B cell (primary cell): Measurements from ENCODE around the gene OR2B2. TPM values are rescaled to one million over a fixed set of nuclear protein-coding genes. Genes with fewer than 3 reads are reported as not detected.

Experiments used
- ATAC-seq: fragments of 200-7000 bp; cut with Tn5 transposase; one replicate; pipeline ENCODE4 v1.10.0; 2021; ENCODE audit warnings: low read depth, mild to moderate bottlenecking, moderate number of reproducible peaks, moderate library complexity
- CTCF ChIA-PET: fragments of 350-600 bp; sonication (Branson Sonifier 250); formaldehyde crosslinking; loops from one replicate; lab custom pipeline; 2021; ENCODE audit warnings: antibody characterized with exemption, inconsistent platforms; lab: Charles Lee
- POLR2A ChIA-PET: fragments of 350-600 bp; sonication (Branson Sonifier 250); formaldehyde crosslinking; loops from one replicate; lab custom pipeline; 2021; ENCODE audit warnings: antibody characterized with exemption; lab: Charles Lee
- DNase-seq: peaks from one replicate; pipeline ENCODE4 v3.0.0; 2013
- H2AFZ ChIP-seq: 2 replicates; pipeline ENCODE4 v1.6.1; 2012; ENCODE audit warnings: mild to moderate bottlenecking, low read depth, low read length; ENCODE audit not compliant: insufficient read depth, poor library complexity, severe bottlenecking
- H3K27ac ChIP-seq, 2 donors: 1 replicate in 1 of 2; 2 replicates in 1 of 2; pipeline ENCODE4 v1.5.1; 2012 to 2013; ENCODE audit warnings: low read length in 2 of 2, mild to moderate bottlenecking in 2 of 2, moderate library complexity in 1 of 2
- H3K27me3 ChIP-seq, 4 experiments: fragments of 200-600 bp in 1 of 4; sonication (generic) in 1 of 4; replicated peaks in 1 of 4; 1 replicate in 2 of 4; 2 replicates in 2 of 4; pipeline versions ENCODE4 v1.6.1 to v1.7.0; 2013 to 2016; ENCODE audit warnings: low read length in 3 of 4, mild to moderate bottlenecking in 2 of 4, mixed read lengths in 1 of 4, moderate library complexity in 1 of 4; ENCODE audit not compliant: insufficient read depth in 4 of 4, control insufficient read depth in 3 of 4; ENCODE audit errors: control extremely low read depth in 1 of 4
- H3K36me3 ChIP-seq, 2 experiments: replicated peaks in 1 of 2; 1 replicate in 1 of 2; 2 replicates in 1 of 2; pipeline versions ENCODE4 v1.6.1 to v1.7.1; 2013; ENCODE audit warnings: low read length in 1 of 2; ENCODE audit not compliant: insufficient read depth in 2 of 2, control insufficient read depth in 1 of 2; ENCODE audit errors: control extremely low read depth in 1 of 2, extremely low read depth in 1 of 2
- H3K4me1 ChIP-seq, 2 donors: fragments of 200-600 bp in 1 of 2; sonication (generic) in 1 of 2; 1 replicate in 1 of 2; 2 replicates in 1 of 2; pipeline versions ENCODE4 v1.5.1 to v1.6.1; 2013 to 2017; ENCODE audit warnings: low read length in 2 of 2; ENCODE audit not compliant: control insufficient read depth in 2 of 2, insufficient read depth in 2 of 2
- H3K4me2 ChIP-seq: replicated peaks from 2 replicates; pipeline ENCODE3; 2012; ENCODE audit warnings: mild to moderate bottlenecking, low read depth, low read length; ENCODE audit not compliant: poor library complexity, severe bottlenecking
- H3K4me3 ChIP-seq, 5 experiments: fragments of 200-600 bp in 1 of 5; sonication (generic) in 1 of 5; 1 replicate in 3 of 5; 2 replicates in 2 of 5; pipeline versions ENCODE4 v1.5.1 to v1.7.0; 2011 to 2016; ENCODE audit warnings: low read length in 4 of 5, mild to moderate bottlenecking in 4 of 5, low read depth in 2 of 5, control low read depth in 1 of 5, moderate library complexity in 1 of 5; ENCODE audit not compliant: insufficient read depth in 1 of 5; ENCODE audit errors: control extremely low read depth in 1 of 5, extremely low read depth in 1 of 5
- H3K79me2 ChIP-seq: fragments of 200-600 bp; sonication (generic); one replicate; pipeline ENCODE4 v1.6.0; 2016; ENCODE audit warnings: low read length; ENCODE audit not compliant: control insufficient read depth, insufficient read depth
- H3K9ac ChIP-seq: fragments of 200-600 bp; sonication (generic); 2 replicates; pipeline ENCODE4 v1.6.1; 2017; ENCODE audit warnings: mild to moderate bottlenecking, low read length, moderate library complexity
- H3K9me3 ChIP-seq, 3 donors: one replicate each; pipeline versions ENCODE4 v1.6.1 to v1.7.1; 2013; ENCODE audit warnings: low read length in 2 of 3; ENCODE audit not compliant: control insufficient read depth in 2 of 3, insufficient read depth in 1 of 3; ENCODE audit errors: control extremely low read depth in 1 of 3
- H4K20me1 ChIP-seq: 2 replicates; pipeline ENCODE4 v1.6.0; 2012; ENCODE audit warnings: mild to moderate bottlenecking, low read length; ENCODE audit not compliant: insufficient read depth, control insufficient read depth, poor library complexity, severe bottlenecking
- H3K27ac Mint-ChIP-seq: one replicate; pipeline ENCODE4 v1.8.0; 2021; ENCODE audit warnings: mixed read lengths
- H3K27me3 Mint-ChIP-seq: one replicate; pipeline ENCODE4 v1.8.0; 2021; ENCODE audit warnings: mixed read lengths
- H3K4me1 Mint-ChIP-seq: one replicate; pipeline ENCODE4 v1.8.0; 2021; ENCODE audit warnings: mixed read lengths
- H3K4me3 Mint-ChIP-seq: one replicate; pipeline ENCODE4 v1.8.0; 2021; ENCODE audit warnings: mixed read lengths
- H3K9me3 Mint-ChIP-seq: one replicate; pipeline ENCODE4 v1.8.0; 2022; ENCODE audit warnings: mixed read lengths; ENCODE audit not compliant: insufficient read depth
- CTCF ChIP-seq: fragments of 200-600 bp; IDR thresholded peaks from one replicate; pipeline ENCODE4 v1.8.0; 2022; ENCODE audit warnings: antibody characterized with exemption, mild to moderate bottlenecking
- EZH2 ChIP-seq: IDR thresholded peaks from 2 replicates; pipeline ENCODE4 v1.6.1; 2012; ENCODE audit warnings: borderline replicate concordance, low read depth, mild to moderate bottlenecking, moderate library complexity, low read length; ENCODE audit not compliant: insufficient read depth, poor library complexity, severe bottlenecking
- WGBS: methylation state at CpG from one replicate; pipeline ENCODE4 v1.1.5; 2013; ENCODE audit warnings: missing lambda C conversion rate; ENCODE audit not compliant: insufficient coverage; 5-methylcytosine and 5-hydroxymethylcytosine counted together
- intact Hi-C: fragments of 100-400 bp; cut with micrococcal nuclease; formaldehyde crosslinking; loops from one replicate; pipeline ENCODE4 v1.10.0; 2022
- polyA plus RNA-seq: library from polyadenylated mRNA; depleted of rRNA; stranded (reverse); fragments of >200 nt; gene quantifications from 2 replicates; pipeline ENCODE4 v1.2.3, GENCODE V29; 2012
- total RNA-seq, 2 donors: library from RNA; stranded (reverse); fragments of 120-200 nt in 1 of 2; gene quantifications; 1 replicate in 1 of 2; 2 replicates in 1 of 2; pipeline versions ENCODE4 v1.2.3 to v1.2.4, GENCODE V29; 2013 to 2022

OR2B2 gene
- total and polyA plus RNA-seq, 2 donors (not counting 1 experiment from before 2014, with no cell fraction given) = not detected

- Mint-ChIP-seq H3K27ac (no peak overlapping the region), H3K4me3 (no peak overlapping the region), H3K9me3 (no peaks in the 10 kb centered on the region), H3K4me1 (peaks cover 36% of the 10 kb centered on the region), H3K27me3 (no peaks in the 10 kb centered on the region)
- no peaks in the 10 kb centered on the region for H3K36me3 ChIP-seq
- no peaks in the 10 kb centered on the region for H3K79me2 ChIP-seq
- peak overlapping the region; percentile 77 for H2AFZ ChIP-seq
- H4K20me1 ChIP-seq = no peaks in the 10 kb centered on the region
- peaks cover 18 to 38% of the 10 kb centered on the region in 2 donors for H3K4me1 ChIP-seq
- TF ChIP-seq EZH2 = no peak
- TF ChIP-seq CTCF = no peak
- POLR2A ChIA-PET = interaction anchor here (0.7 to 4.4 kb wide), 30 partner anchors 10 to 1872 kb away, joined by 3 to 93 read pairs (median 6); partner anchors contain the start of gene ZKSCAN8
- H3K9me3 ChIP-seq = peaks cover 0 to 35% (median 3%) of the 10 kb centered on the region in 3 donors
- WGBS = 0% methylated on average over 26 of the region's 26 CpGs
- H3K4me3 ChIP-seq = peak overlapping the region; percentile 68 to 100 (median 88)
- peak overlapping the region; percentile 92 for H3K4me2 ChIP-seq
- CTCF ChIA-PET = interaction anchor here (0.7 to 6.3 kb wide), 20 partner anchors 9 to 1866 kb away, joined by 3 to 150 read pairs (median 5); partner anchors contain the start of gene ZNF184
- H3K27me3 ChIP-seq = no peaks in the 10 kb centered on the region
- ATAC-seq = no peak
- peak overlapping the region; percentile 76 to 77 for H3K27ac ChIP-seq
- H3K9ac ChIP-seq = peak overlapping the region; percentile 80
- intact Hi-C loops = loop anchor here (1.0 to 10.0 kb wide), 11 partner anchors 20 to 1860 kb away; partner anchors contain the start of genes ABT1, POM121L2 and ZNF391
- DNase-seq = no peak
Measured at GRCh38 chr6:27892649-27893058, 19.5 kb downstream of the OR2B2 start.

DNA sequence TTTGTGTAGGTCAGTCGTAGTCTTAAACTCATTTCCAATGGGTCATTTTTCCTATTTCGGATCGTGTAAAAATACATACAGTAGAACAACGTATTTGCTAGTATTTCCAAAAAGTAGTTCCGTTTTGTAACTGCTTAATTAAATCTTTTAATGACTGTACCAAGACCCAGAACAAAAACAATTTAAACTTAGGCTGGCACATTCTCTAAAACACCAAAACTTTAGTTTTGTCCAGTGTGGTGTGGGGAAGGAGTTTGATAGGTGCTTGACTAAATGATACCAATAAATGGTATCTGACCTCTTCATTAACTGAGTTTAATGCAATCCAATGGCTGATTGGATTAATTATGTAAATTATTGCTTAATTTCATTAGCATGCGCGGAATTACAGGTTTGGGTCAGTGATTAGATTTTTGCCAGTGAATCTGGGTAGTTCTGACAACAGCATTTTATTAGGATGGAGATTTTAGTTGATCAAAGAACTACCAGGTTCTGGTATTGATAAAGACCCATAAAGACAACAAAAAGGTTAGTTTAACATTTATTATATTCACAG is 20.8 kb downstream of the OR2B2 start:
- Histone ChIP-seq H2AFZ (peak overlapping the region; percentile 63), H3K27me3 (no peaks in the 10 kb centered on the region), H3K9me3 (peaks cover 0 to 35% (median 3%) of the 10 kb centered on the region in 3 donors), H3K4me1 (peaks cover 18 to 38% of the 10 kb centered on the region in 2 donors), H3K36me3 (no peaks in the 10 kb centered on the region), H3K9ac (peak overlapping the region; percentile 52), H3K27ac (peak overlapping the region in 1 of 2 donors; percentile 50), H3K4me3 (peak overlapping the region in 4 of 5 experiments; percentile 4 to 52 (median 36)), H3K4me2 (peak overlapping the region; percentile 76), H4K20me1 (no peaks in the 10 kb centered on the region), H3K79me2 (no peaks in the 10 kb centered on the region)
- no peak for DNase-seq
- Mint-ChIP-seq H3K4me3 (peak overlapping the region; percentile 84), H3K9me3 (no peaks in the 10 kb centered on the region), H3K27me3 (no peaks in the 10 kb centered on the region), H3K27ac (peak overlapping the region; percentile 83), H3K4me1 (peaks cover 36% of the 10 kb centered on the region)
- intact Hi-C loops = loop anchor here (5.0 to 10.0 kb wide), 6 partner anchors 507 to 1859 kb away; partner anchors contain the start of genes ABT1, POM121L2 and ZNF391
- WGBS = no CpG with 5 or more reads among the region's 7 CpGs
- ChIA-PET POLR2A (interaction anchor here (0.6 to 3.6 kb wide), 7 partner anchors 10 to 751 kb away, joined by 4 to 65 read pairs (median 9); a partner anchor contains a TSS), CTCF (interaction anchor here (1.1 to 1.9 kb wide), 3 partner anchors 19 to 139 kb away, joined by 4 to 31 read pairs (median 8); a partner anchor contains a TSS)
- ATAC-seq = no peak
- no peak for TF ChIP-seq EZH2
- TF ChIP-seq CTCF = no peak
